ENCODE measurements around the gene KYAT1.
"Not testable (repeated sequence)": the region's sequence is repeated elsewhere in the genome, so short reads cannot be mapped to it uniquely, and the experiment has no call there.

Gene KYAT1

DNA sequence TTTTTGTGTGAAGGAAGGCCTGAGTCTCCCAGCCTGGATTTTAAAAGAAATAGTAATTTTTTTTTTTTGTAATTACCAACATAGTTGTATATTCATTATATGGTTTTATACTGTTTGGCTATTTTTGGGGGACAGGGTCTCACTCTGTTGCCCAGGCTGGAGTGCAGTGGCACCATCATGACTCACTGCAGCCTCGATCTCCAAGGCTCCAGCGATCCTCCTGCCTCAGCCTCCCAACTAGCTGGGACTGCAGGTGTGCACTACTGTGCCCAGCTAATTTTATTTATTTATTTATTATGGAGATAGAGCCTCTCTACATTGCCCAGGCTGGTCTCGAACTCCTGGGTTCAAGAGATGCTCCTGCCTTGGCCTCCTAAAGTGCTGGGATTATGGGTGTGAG is 5.3 kb upstream of the KYAT1 start:
- H2AFZ ChIP-seq (ENCODE audit: low read depth, low read length) = no peak overlapping the region
- H3K27me3 ChIP-seq (ENCODE audit: insufficient read depth, low read length) = no peaks in the 10 kb centered on the region
- H3K4me3 ChIP-seq (ENCODE audit: low read length) = no peak overlapping the region
- peaks cover 11% of the 10 kb centered on the region for H3K4me1 ChIP-seq (ENCODE audit: insufficient read depth, low read length)
- H3K9me3 ChIP-seq (ENCODE audit: low read length) = no peaks in the 10 kb centered on the region
- peaks cover 44% of the 10 kb centered on the region for H3K36me3 ChIP-seq (ENCODE audit: insufficient read depth, low read length)

GRCh38 chr9:128886211-128886891 is 4.6 kb upstream of the KYAT1 start:
- H3K9me3 ChIP-seq (ENCODE audit: low read length) = no peaks in the 10 kb centered on the region
- no peak overlapping the region for H3K4me3 ChIP-seq (ENCODE audit: low read length)
- H2AFZ ChIP-seq (ENCODE audit: low read depth, low read length) = no peak overlapping the region
- H3K27me3 ChIP-seq (ENCODE audit: insufficient read depth, low read length) = no peaks in the 10 kb centered on the region
- H3K36me3 ChIP-seq (ENCODE audit: insufficient read depth, low read length) = peaks cover 37% of the 10 kb centered on the region
- H3K4me1 ChIP-seq (ENCODE audit: insufficient read depth, low read length) = peaks cover 11% of the 10 kb centered on the region

DNA sequence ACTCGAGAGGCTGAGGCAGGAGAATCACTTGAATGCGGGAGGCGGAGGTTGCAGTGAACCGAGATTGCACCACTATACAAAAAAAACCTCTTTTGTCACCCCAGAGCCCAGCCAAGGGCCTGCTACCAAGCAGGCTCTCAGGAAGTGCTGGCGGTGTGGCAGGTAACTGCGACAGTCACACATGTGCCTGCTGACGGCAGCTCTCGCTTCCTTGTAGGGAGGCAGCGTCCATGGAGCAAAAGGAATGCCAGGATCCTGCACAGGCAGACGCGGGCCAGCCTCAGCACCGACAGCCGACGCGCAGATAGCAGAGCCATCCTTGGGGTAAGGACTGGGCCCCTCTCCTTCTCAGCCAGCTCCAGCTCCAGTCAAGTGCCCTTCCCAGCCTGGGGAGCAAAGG is 4.0 kb upstream of the KYAT1 start:
- H3K27me3 ChIP-seq (ENCODE audit: insufficient read depth, low read length) = no peaks in the 10 kb centered on the region
- H3K4me1 ChIP-seq (ENCODE audit: insufficient read depth, low read length) = peaks cover 11% of the 10 kb centered on the region
- no peaks in the 10 kb centered on the region for H3K9me3 ChIP-seq (ENCODE audit: low read length)
- H2AFZ ChIP-seq (ENCODE audit: low read depth, low read length) = no peak overlapping the region
- no peak overlapping the region for H3K4me3 ChIP-seq (ENCODE audit: low read length)
- peaks cover 35% of the 10 kb centered on the region for H3K36me3 ChIP-seq (ENCODE audit: insufficient read depth, low read length)

DNA sequence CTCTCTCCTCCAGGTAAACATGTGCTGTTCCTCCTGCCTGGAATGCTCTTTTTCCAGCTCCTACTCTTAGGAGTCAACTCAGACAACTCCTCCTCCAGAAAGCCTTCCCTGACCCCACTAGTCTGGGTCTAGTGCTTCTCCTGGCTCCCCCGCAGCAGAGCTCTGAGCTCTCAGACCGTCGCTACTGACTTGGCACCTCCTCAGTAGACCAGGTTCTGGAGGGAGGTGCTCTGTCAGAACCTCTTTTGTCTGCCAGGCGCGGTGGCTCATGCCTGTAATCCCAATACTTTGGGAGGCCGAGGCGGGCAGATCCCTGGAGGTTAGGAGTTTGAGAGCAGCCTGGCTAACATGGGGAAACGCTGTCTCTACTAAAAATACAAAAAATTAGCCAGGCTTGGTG is 3.6 kb upstream of the KYAT1 start:
- peaks cover 33% of the 10 kb centered on the region for H3K36me3 ChIP-seq (ENCODE audit: insufficient read depth, low read length)
- H3K4me3 ChIP-seq (ENCODE audit: low read length) = no peak overlapping the region
- H2AFZ ChIP-seq (ENCODE audit: low read depth, low read length) = no peak overlapping the region

GRCh38 chr9:128884164-128884563 is 2.4 kb upstream of the KYAT1 start:
- no peak overlapping the region for H2AFZ ChIP-seq (ENCODE audit: low read depth, low read length)
- H3K9me3 ChIP-seq (ENCODE audit: low read length) = no peaks in the 10 kb centered on the region
- H3K27me3 ChIP-seq (ENCODE audit: insufficient read depth, low read length) = no peaks in the 10 kb centered on the region
- H3K4me3 ChIP-seq (ENCODE audit: low read length) = no peak overlapping the region
- peaks cover 28% of the 10 kb centered on the region for H3K36me3 ChIP-seq (ENCODE audit: insufficient read depth, low read length)
- peaks cover 11% of the 10 kb centered on the region for H3K4me1 ChIP-seq (ENCODE audit: insufficient read depth, low read length)

More for the DNA sequence above, 3.6 kb upstream of the KYAT1 start:
- no peaks in the 10 kb centered on the region for H3K9me3 ChIP-seq (ENCODE audit: low read length)
- peaks cover 11% of the 10 kb centered on the region for H3K4me1 ChIP-seq (ENCODE audit: insufficient read depth, low read length)
- no peaks in the 10 kb centered on the region for H3K27me3 ChIP-seq (ENCODE audit: insufficient read depth, low read length)

DNA sequence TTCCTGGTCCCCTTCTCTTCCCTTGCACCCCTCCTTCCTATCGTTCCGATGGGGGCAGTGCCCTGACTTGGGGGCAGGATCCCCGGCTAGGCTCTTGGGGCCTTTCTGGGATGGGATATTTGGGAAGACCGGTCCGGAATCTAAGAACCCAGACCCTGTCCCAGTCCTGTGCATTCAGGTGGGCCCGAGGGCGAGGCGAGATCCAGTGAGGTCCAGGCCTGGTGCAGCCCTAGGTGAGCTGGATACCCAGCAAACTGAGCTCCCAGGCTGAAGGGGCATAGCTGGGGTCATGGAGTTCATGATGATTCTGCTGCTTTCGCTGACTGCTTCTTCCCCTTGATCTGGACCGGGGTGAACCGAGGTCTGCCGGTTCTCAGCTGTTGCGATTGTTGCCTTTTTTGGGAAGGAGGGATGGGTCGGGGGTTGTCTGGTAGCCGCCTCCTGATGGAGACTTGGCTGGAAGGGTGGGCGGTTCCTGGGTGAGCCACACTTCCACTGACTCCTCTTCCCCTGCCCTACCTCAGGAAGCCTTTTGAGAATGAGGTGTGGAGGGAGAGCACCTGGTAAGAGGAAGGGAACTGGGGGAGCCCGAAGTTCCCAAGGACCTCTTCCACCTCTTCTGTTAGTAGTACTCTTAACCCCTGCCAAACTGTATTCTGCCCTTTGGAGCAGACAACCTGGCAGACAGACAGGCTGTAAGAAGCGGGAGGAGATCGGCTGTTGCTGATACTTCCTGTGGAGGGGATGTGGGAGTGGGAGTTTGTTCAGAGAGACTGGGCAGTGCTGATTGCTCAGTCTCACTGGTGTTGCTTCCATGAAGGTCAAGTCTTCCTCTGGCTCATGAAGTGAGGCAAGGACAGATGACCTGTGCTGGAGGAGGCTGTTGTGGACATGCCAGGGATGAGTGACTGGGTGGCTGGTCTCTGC is 1.2 kb upstream of the KYAT1 start:
- Histone ChIP-seq H3K27me3 (ENCODE audit: insufficient read depth, low read length) (no peaks in the 10 kb centered on the region), H2AFZ (ENCODE audit: low read depth, low read length) (no peak overlapping the region), H3K36me3 (ENCODE audit: insufficient read depth, low read length) (peaks cover 16% of the 10 kb centered on the region), H3K4me1 (ENCODE audit: insufficient read depth, low read length) (peaks cover 11% of the 10 kb centered on the region), H3K9me3 (ENCODE audit: low read length) (no peaks in the 10 kb centered on the region), H3K4me3 (ENCODE audit: low read length) (peak overlapping the region; percentile 70)

- Histone ChIP-seq H2AFZ (ENCODE audit: low read depth, low read length) (no peak overlapping the region), H3K4me3 (ENCODE audit: low read length) (no peak overlapping the region), H3K36me3 (ENCODE audit: insufficient read depth, low read length) (no peaks in the 10 kb centered on the region), H3K9me3 (ENCODE audit: low read length) (no peaks in the 10 kb centered on the region), H3K27me3 (ENCODE audit: insufficient read depth, low read length) (no peaks in the 10 kb centered on the region), H3K4me1 (ENCODE audit: insufficient read depth, low read length) (peaks cover 4% of the 10 kb centered on the region)
These were observed 3.9 kb downstream of the KYAT1 start for GRCh38 chr9:128877852-128878251.

- not testable (repeated sequence) for H3K36me3 ChIP-seq (ENCODE audit: insufficient read depth, low read length); H3K9me3 ChIP-seq (ENCODE audit: low read length); H2AFZ ChIP-seq (ENCODE audit: low read depth, low read length); H3K4me1 ChIP-seq (ENCODE audit: insufficient read depth, low read length); H3K27me3 ChIP-seq (ENCODE audit: insufficient read depth, low read length); H3K4me3 ChIP-seq (ENCODE audit: low read length)
These were observed 10.8 kb downstream of the KYAT1 start for GRCh38 chr9:128870941-128871265.

DNA sequence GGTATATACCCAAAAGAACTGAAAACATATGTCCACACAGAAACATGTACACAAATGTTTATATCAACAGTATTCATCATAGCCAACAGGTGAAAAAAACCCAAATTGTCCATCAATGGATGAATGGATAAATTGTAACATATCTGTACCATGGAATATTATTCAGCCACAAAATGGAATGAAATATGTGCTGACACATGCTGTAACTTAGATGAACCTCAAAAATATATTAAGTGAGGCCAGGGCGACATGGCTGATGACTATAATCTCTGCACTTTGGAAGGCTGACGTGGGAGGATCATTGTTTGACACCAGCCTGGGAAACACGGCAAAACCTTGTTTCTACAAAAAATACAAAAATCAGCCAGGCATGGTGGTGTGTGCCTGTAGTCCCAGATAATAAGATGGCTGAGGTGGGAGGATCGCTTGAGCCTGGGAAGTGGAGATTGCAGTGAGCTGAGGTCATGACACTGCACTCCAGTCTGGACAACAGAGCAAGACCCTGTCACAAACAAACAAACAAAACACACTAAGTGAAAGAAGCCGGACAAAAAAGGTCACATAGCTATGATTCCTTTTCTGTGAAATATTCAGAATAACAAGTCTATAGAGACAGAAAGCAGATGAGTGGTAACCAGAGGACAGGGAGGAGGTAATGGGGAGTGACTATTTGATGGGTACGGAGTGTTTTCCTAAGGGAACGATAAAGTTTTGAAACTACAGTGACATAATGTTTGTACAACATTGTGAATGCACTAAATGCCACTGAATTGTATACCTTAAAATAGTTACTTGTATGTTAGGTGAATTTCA is 11.4 kb downstream of the KYAT1 start:
- no peak overlapping the region for H3K4me3 ChIP-seq (ENCODE audit: low read length)
- H3K9me3 ChIP-seq (ENCODE audit: low read length) = no peaks in the 10 kb centered on the region
- no peak overlapping the region for H2AFZ ChIP-seq (ENCODE audit: low read depth, low read length)
- no peaks in the 10 kb centered on the region for H3K36me3 ChIP-seq (ENCODE audit: insufficient read depth, low read length)
- H3K4me1 ChIP-seq (ENCODE audit: insufficient read depth, low read length) = no peaks in the 10 kb centered on the region
- no peaks in the 10 kb centered on the region for H3K27me3 ChIP-seq (ENCODE audit: insufficient read depth, low read length)

DNA sequence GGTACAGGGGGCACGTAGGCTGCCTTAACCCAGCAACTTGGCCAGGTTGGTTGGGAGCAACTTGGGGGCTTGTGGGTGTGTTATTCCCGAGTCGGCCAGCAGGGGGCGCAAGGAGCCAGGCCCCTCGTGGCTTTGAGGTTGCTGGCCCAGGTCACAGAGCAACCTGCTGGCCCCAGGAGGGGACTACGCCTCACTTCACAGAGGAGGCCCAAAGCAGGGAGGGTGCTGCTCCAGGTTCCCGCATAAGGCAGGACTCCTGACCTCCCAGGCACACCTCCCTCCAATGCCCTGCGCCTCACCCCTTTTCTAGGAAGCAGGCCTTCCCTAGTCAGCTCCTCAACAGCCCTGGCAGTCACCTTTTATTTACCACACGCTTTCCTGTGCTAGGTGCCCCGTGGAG is 18.1 kb downstream of the KYAT1 start:
- H2AFZ ChIP-seq (ENCODE audit: low read depth, low read length) = no peak overlapping the region
- H3K4me3 ChIP-seq (ENCODE audit: low read length) = no peak overlapping the region
- H3K9me3 ChIP-seq (ENCODE audit: low read length) = no peaks in the 10 kb centered on the region
- no peaks in the 10 kb centered on the region for H3K27me3 ChIP-seq (ENCODE audit: insufficient read depth, low read length)
- peaks cover 5% of the 10 kb centered on the region for H3K4me1 ChIP-seq (ENCODE audit: insufficient read depth, low read length)
- H3K36me3 ChIP-seq (ENCODE audit: insufficient read depth, low read length) = no peaks in the 10 kb centered on the region

GRCh38 chr9:128862401-128862851 is 19.3 kb downstream of the KYAT1 start:
- Histone ChIP-seq H2AFZ (ENCODE audit: low read depth, low read length) (no peak overlapping the region), H3K4me1 (ENCODE audit: insufficient read depth, low read length) (peaks cover 5% of the 10 kb centered on the region), H3K36me3 (ENCODE audit: insufficient read depth, low read length) (no peaks in the 10 kb centered on the region), H3K9me3 (ENCODE audit: low read length) (no peaks in the 10 kb centered on the region), H3K27me3 (ENCODE audit: insufficient read depth, low read length) (no peaks in the 10 kb centered on the region), H3K4me3 (ENCODE audit: low read length) (no peak overlapping the region)

DNA sequence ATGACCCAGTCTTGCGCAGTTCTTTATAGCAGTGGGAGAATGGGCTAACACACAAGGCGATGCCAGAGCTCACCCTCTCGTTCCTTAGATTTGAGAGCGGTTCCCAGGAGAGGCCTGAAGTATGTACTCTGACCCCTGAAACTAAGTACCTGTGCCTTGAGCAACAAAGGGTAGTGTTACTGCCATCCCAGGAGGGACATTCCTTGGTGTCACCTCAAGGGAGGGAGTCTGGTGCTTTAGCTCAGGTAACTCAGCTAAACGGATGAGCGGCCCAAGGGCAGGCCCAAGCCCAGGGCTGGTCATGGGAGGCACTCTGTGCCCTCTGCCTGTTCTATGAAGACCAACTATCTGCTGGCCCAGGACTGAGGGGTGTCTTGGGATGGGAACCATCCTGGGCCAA is 20.2 kb downstream of the KYAT1 start:
- H2AFZ ChIP-seq (ENCODE audit: low read depth, low read length) = no peak overlapping the region
- H3K27me3 ChIP-seq (ENCODE audit: insufficient read depth, low read length) = no peaks in the 10 kb centered on the region
- H3K9me3 ChIP-seq (ENCODE audit: low read length) = no peaks in the 10 kb centered on the region
- H3K4me1 ChIP-seq (ENCODE audit: insufficient read depth, low read length) = peaks cover 5% of the 10 kb centered on the region
- no peak overlapping the region for H3K4me3 ChIP-seq (ENCODE audit: low read length)
- H3K36me3 ChIP-seq (ENCODE audit: insufficient read depth, low read length) = no peaks in the 10 kb centered on the region

GRCh38 chr9:128860937-128861336 is 20.8 kb downstream of the KYAT1 start:
- Histone ChIP-seq H3K4me1 (ENCODE audit: insufficient read depth, low read length) (peaks cover 5% of the 10 kb centered on the region), H3K4me3 (ENCODE audit: low read length) (no peak overlapping the region), H3K36me3 (ENCODE audit: insufficient read depth, low read length) (no peaks in the 10 kb centered on the region), H3K27me3 (ENCODE audit: insufficient read depth, low read length) (no peaks in the 10 kb centered on the region), H3K9me3 (ENCODE audit: low read length) (no peaks in the 10 kb centered on the region), H2AFZ (ENCODE audit: low read depth, low read length) (no peak overlapping the region)

Measured in neuron (in vitro differentiated cells).